Measurements from ENCODE around the gene CDH7.

CDH7 gene

DNA sequence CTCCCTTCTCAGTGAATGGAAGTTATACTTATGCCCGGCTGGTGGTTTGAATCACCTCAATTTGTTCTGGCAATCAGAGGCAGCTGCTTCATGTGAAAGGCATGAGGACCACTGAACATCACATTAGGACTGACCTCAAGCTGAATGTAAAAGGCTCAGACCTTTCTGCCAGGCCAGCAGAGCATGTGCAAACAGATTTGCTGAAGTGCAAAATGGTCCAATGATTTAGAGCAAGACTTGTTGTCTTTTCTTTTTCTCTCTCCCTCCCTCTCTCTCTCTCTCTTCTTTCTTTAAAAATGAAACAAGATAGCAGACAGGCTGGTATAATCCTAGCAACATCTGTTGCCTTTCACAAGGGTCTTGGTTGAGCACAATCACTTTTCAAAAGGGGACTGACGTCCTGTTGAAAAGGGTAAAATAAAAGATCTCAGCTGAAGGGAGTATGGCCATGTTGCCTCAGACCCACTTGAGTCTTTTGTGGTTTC lies 13.3 kb upstream of the CDH7 start:
- DNase-seq (ENCODE audit: extremely low spot score): no peak
- TF ChIP-seq L3MBTL2 (conservative IDR thresholded peaks at IDR 0.05) (no peak), ZNF384 (IDR thresholded peaks at IDR 0.05) (no peak), NFRKB (IDR thresholded peaks at IDR 0.05) (no peak), SUZ12 (IDR thresholded peaks at IDR 0.05) (no peak), CTBP1 (IDR thresholded peaks at IDR 0.05; ENCODE audit: borderline replicate concordance) (no peak), FOXK2 (IDR thresholded peaks at IDR 0.05) (no peak), ARNT (IDR thresholded peaks at IDR 0.05) (no peak), ELF4 (IDR thresholded peaks at IDR 0.05) (no peak), HDGF (IDR thresholded peaks at IDR 0.05; ENCODE audit: borderline replicate concordance) (no peak), FOXM1 (IDR thresholded peaks at IDR 0.05; ENCODE audit: borderline replicate concordance) (no peak)
- TF ChIP-seq, protein P1, sequence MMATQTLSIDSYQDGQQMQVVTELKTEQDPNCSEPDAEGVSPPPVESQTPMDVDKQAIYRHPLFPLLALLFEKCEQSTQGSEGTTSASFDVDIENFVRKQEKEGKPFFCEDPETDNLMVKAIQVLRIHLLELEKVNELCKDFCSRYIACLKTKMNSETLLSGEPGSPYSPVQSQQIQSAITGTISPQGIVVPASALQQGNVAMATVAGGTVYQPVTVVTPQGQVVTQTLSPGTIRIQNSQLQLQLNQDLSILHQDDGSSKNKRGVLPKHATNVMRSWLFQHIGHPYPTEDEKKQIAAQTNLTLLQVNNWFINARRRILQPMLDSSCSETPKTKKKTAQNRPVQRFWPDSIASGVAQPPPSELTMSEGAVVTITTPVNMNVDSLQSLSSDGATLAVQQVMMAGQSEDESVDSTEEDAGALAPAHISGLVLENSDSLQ (IDR thresholded peaks at IDR 0.05): no peak
- ChIA-PET POLR2A (no interaction called here), CTCF (no interaction called here)

- DNase-seq (ENCODE audit: extremely low spot score): no peak
- CTCF ChIA-PET: no interaction called here
- POLR2A ChIA-PET: no interaction called here
- TF ChIP-seq SP1 (IDR thresholded peaks at IDR 0.05): no peak
Measured at GRCh38 chr18:65746936-65747335, 3.9 kb upstream of the CDH7 start.

- ChIA-PET CTCF (no interaction called here), POLR2A (no interaction called here)
- TF ChIP-seq TARDBP (IDR thresholded peaks at IDR 0.05) (no peak), LEF1 (IDR thresholded peaks at IDR 0.05; ENCODE audit: borderline replicate concordance) (no peak), NFRKB (IDR thresholded peaks at IDR 0.05) (no peak), FOXK2 (IDR thresholded peaks at IDR 0.05) (no peak)
- DNase-seq (ENCODE audit: extremely low spot score): no peak
Measured at GRCh38 chr18:65748321-65748720, 2.5 kb upstream of the CDH7 start.

DNA sequence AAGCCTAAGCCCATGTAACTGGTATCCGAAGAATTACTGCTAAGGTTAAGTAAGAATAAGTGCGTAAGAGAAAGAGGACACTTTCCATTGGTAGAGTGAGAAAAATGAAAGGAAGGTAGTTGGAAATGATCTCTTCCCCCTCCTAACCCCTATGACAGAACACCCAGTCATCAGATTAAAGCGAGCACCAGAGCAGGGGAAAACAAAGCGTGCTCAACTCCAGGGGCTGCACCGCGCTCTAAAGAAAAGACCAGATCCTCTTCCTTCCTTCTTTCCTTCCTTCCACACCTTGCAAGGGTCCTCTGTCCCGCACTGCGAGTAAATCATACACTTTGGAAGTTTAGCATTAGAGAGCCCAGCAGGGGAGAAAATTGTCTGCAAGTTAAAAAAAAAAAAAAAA lies 971 bp upstream of the CDH7 start:
- ChIA-PET POLR2A (interaction anchor here (0.6 to 1.0 kb wide), 4 partner anchors 14 to 182 kb away, joined by 3 read pairs; no protein-coding TSS in a partner anchor), CTCF (interaction anchor here (0.6 to 2.0 kb wide), 4 partner anchors 22 to 146 kb away, joined by 3 to 4 read pairs (median 3); no protein-coding TSS in a partner anchor)
- TF ChIP-seq FOXK2 (IDR thresholded peaks at IDR 0.05) (no peak), ZNF384 (IDR thresholded peaks at IDR 0.05) (no peak), NFRKB (IDR thresholded peaks at IDR 0.05) (no peak), FOXM1 (IDR thresholded peaks at IDR 0.05; ENCODE audit: borderline replicate concordance) (no peak), ARNT (IDR thresholded peaks at IDR 0.05) (no peak)

GRCh38 chr18:65751155-65752085 lies 608 bp downstream of the CDH7 start:
- no peak for TF ChIP-seq LEF1 (IDR thresholded peaks at IDR 0.05; ENCODE audit: borderline replicate concordance)
- no peak for TF ChIP-seq L3MBTL2 (conservative IDR thresholded peaks at IDR 0.05)
- TF ChIP-seq FOXK2 (IDR thresholded peaks at IDR 0.05): no peak
- no peak for TF ChIP-seq ELF4 (IDR thresholded peaks at IDR 0.05)
- no peak for TF ChIP-seq SP1 (IDR thresholded peaks at IDR 0.05)
- no peak for TF ChIP-seq SUZ12 (IDR thresholded peaks at IDR 0.05)
- no peak for TF ChIP-seq FOXM1 (IDR thresholded peaks at IDR 0.05; ENCODE audit: borderline replicate concordance)
- TF ChIP-seq ZNF384 (IDR thresholded peaks at IDR 0.05): no peak
- TF ChIP-seq ARNT (IDR thresholded peaks at IDR 0.05): no peak
- no peak for TF ChIP-seq HDGF (IDR thresholded peaks at IDR 0.05; ENCODE audit: borderline replicate concordance)
- TF ChIP-seq CTBP1 (IDR thresholded peaks at IDR 0.05; ENCODE audit: borderline replicate concordance): no peak
- TF ChIP-seq, protein P1 (IDR thresholded peaks at IDR 0.05): no peak
- no peak for TF ChIP-seq TARDBP (IDR thresholded peaks at IDR 0.05)
- no peak for TF ChIP-seq NFRKB (IDR thresholded peaks at IDR 0.05)
- no peak for TF ChIP-seq FOXA1 (IDR thresholded peaks at IDR 0.05)
- TF ChIP-seq BHLHE40 (IDR thresholded peaks at IDR 0.05; ENCODE audit: borderline replicate concordance): no peak
- no peak for DNase-seq (ENCODE audit: extremely low spot score)
- ChIA-PET POLR2A (interaction anchor here (0.6 kb wide), 1 partner anchor 8 kb away, joined by 3 read pairs; no protein-coding TSS in a partner anchor), CTCF (interaction anchor here (0.7 to 2.9 kb wide), 3 partner anchors 26 to 917 kb away, joined by 4 to 10 read pairs (median 4); no protein-coding TSS in a partner anchor)

More for the DNA sequence above, 971 bp upstream of the CDH7 start:
- DNase-seq (ENCODE audit: extremely low spot score): no peak

DNA sequence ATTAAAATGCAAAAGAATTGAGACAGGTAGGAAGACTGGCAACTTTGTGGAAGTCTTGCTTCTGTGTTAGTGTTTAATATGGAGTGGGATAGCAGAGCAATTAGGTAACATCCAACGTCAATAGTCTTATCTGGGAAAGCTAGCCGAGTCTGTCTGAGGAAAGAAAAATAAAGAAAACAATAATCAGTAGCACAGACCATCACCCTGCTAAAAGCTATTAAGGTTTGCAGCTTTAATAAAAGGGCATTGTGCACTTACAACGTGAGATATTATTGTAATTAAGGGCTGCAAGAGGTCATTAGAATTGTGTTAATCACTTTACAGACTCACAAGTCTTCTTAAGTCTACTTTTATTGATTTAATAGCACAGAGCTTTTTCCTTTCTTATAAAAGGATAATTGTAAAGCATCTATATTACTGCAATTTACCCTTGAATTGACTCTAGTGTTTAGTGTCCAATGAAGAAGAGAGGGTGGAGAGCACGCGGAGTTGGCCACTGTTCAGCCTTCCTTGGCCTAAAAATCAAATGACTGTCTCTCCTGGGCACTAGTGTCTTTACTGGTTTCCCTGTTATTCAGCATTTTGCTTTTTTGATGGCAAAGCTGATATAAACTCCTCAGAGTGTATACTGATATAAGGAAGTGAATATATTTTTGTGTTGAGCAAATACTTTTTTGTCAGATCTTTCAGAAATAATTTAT lies 2.0 kb downstream of the CDH7 start:
- TF ChIP-seq LEF1 (IDR thresholded peaks at IDR 0.05; ENCODE audit: borderline replicate concordance) (no peak), TARDBP (IDR thresholded peaks at IDR 0.05) (no peak), ARNT (IDR thresholded peaks at IDR 0.05) (no peak), SUZ12 (IDR thresholded peaks at IDR 0.05) (no peak), L3MBTL2 (conservative IDR thresholded peaks at IDR 0.05) (no peak), ZNF384 (IDR thresholded peaks at IDR 0.05) (no peak), SP1 (IDR thresholded peaks at IDR 0.05) (no peak), NFRKB (IDR thresholded peaks at IDR 0.05) (no peak), FOXA1 (IDR thresholded peaks at IDR 0.05) (no peak), CTBP1 (IDR thresholded peaks at IDR 0.05; ENCODE audit: borderline replicate concordance) (no peak), BHLHE40 (IDR thresholded peaks at IDR 0.05; ENCODE audit: borderline replicate concordance) (no peak), HDGF (IDR thresholded peaks at IDR 0.05; ENCODE audit: borderline replicate concordance) (no peak)
- TF ChIP-seq, protein P1 (IDR thresholded peaks at IDR 0.05): no peak
- no peak for DNase-seq (ENCODE audit: extremely low spot score)
- ChIA-PET POLR2A (no interaction called here), CTCF (interaction anchor here (0.7 to 2.9 kb wide), 2 partner anchors 36 to 916 kb away, joined by 4 to 10 read pairs; no protein-coding TSS in a partner anchor)

Measured in HEK293T (cell line).